Hypothalamus (tissue), 51 donors: ENCODE data around the gene OR52N5.

Experiments used
- DNase-seq, 51 donors: peaks; one replicate each; lab custom pipeline; 2025; lab: John Stamatoyannopoulos, UW

OR52N5 gene

DNA sequence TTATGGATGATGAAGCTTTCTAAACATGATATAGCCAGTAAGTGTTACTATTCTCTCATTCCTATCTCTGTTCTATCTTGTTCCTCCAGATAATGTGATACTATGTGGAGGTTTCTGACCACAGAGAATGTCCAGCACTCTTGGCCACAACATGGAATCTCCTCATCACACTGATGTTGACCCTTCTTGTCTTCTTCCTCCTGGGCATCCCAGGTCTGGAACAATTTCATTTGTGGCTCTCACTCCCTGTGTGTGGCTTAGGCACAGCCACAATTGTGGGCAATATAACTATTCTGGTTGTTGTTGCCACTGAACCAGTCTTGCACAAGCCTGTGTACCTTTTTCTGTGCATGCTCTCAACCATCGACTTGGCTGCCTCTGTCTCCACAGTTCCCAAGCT, 56.8 kb downstream of the OR52N5 start:
- no peak for DNase-seq
